D721Med (cell line): ENCODE results near the gene LRRC1.

Experiments used
- DNase-seq: peaks from one replicate; pipeline ENCODE4 v3.0.0; 2011; ENCODE audit warnings: low spot score; ENCODE audit not compliant: insufficient read length
- FAIRE-seq: peaks from 2 replicates; lab custom pipeline; 2011; peaks lifted over from hg19 to GRCh38; lab: Jason Lieb, UNC
- CTCF ChIP-seq: IDR thresholded peaks from 2 replicates; pipeline ENCODE4 v1.5.1; 2012; ENCODE audit warnings: mild to moderate bottlenecking, control low read depth; ENCODE audit not compliant: insufficient read depth; ENCODE audit errors: missing control alignments

LRRC1 gene

GRCh38 chr6:53926505-53926904 is 131.7 kb downstream of the LRRC1 start:
- no peak for TF ChIP-seq CTCF
- FAIRE-seq: no peak
- DNase-seq: no peak

- TF ChIP-seq CTCF: no peak
- FAIRE-seq (no peak), DNase-seq (no peak)
Measured at GRCh38 chr6:53928641-53929040, 133.8 kb downstream of the LRRC1 start.

GRCh38 chr6:53929041-53929820 is 134.4 kb downstream of the LRRC1 start:
- DNase-seq (no peak), FAIRE-seq (no peak)
- TF ChIP-seq CTCF: no peak

- DNase-seq (no peak), FAIRE-seq (no peak)
- no peak for TF ChIP-seq CTCF
Measured at GRCh38 chr6:53929821-53930120, 135.0 kb downstream of the LRRC1 start.

GRCh38 chr6:53930330-53930729 is 135.5 kb downstream of the LRRC1 start:
- no peak for DNase-seq
- TF ChIP-seq CTCF: no peak
- FAIRE-seq: no peak

GRCh38 chr6:53931086-53931485 is 136.3 kb downstream of the LRRC1 start:
- no peak for DNase-seq
- no peak for TF ChIP-seq CTCF
- no peak for FAIRE-seq

GRCh38 chr6:53932516-53932915 is 137.7 kb downstream of the LRRC1 start:
- FAIRE-seq: no peak
- no peak for TF ChIP-seq CTCF

More at GRCh38 chr6:53932516-53932915, 137.7 kb downstream of the LRRC1 start:
- DNase-seq: no peak
